Measurements from ENCODE around the gene C16orf90. TPM values are rescaled to one million over a fixed set of nuclear protein-coding genes. Genes with fewer than 3 reads are reported as not detected.

The C16orf90 gene
- total RNA-seq, 1 donor from 2014 or later, result not detected

GRCh38 chr16:3460585-3460984 lies 34.7 kb downstream of the C16orf90 start:
- Histone ChIP-seq H3K27me3 (no peaks in the 10 kb centered on the region), H3K9me3 (no peaks in the 10 kb centered on the region), H3K4me1 (peaks cover 60% of the 10 kb centered on the region), H3K27ac (no peak overlapping the region), H3K36me3 (peaks cover 0 to 2% of the 10 kb centered on the region in 2 donors), H3K4me3 (no peak overlapping the region)
- TF ChIP-seq POLR2A (IDR thresholded peaks at IDR 0.05) (no peak), CTCF (IDR thresholded peaks at IDR 0.05) (no peak), POLR2AphosphoS5 (IDR thresholded peaks at IDR 0.05; ENCODE audit: insufficient read depth in 1 of 2, low read depth in 1 of 2) (no peak)
- intact Hi-C loops (cut with DNase I), result no loop called here
- DNase-seq (ENCODE audit: extremely low spot score in 2 of 2), result no peak

GRCh38 chr16:3460121-3460520 lies 35.2 kb downstream of the C16orf90 start:
- Histone ChIP-seq H3K4me1 (peaks cover 60% of the 10 kb centered on the region), H3K27ac (no peak overlapping the region), H3K27me3 (no peaks in the 10 kb centered on the region), H3K36me3 (no peaks in the 10 kb centered on the region), H3K9me3 (no peaks in the 10 kb centered on the region), H3K4me3 (peak overlapping the region in 1 of 2 donors; percentile 81)
- no peak for TF ChIP-seq CTCF (IDR thresholded peaks at IDR 0.05)
- no peak for TF ChIP-seq POLR2AphosphoS5 (IDR thresholded peaks at IDR 0.05; ENCODE audit: insufficient read depth in 1 of 2, low read depth in 1 of 2)
- no peak for TF ChIP-seq POLR2A (IDR thresholded peaks at IDR 0.05)
- intact Hi-C loops (cut with DNase I), result no loop called here
- DNase-seq (ENCODE audit: extremely low spot score in 2 of 2), result no peak

- Histone ChIP-seq H3K4me3 (peak overlapping the region; percentile 66 to 81), H3K27ac (peak overlapping the region; percentile 88), H3K36me3 (no peaks in the 10 kb centered on the region), H3K4me1 (peaks cover 57% of the 10 kb centered on the region), H3K27me3 (no peaks in the 10 kb centered on the region), H3K9me3 (no peaks in the 10 kb centered on the region)
- DNase-seq (ENCODE audit: extremely low spot score in 2 of 2), result no peak
- TF ChIP-seq POLR2A (IDR thresholded peaks at IDR 0.05) (no peak), POLR2AphosphoS5 (IDR thresholded peaks at IDR 0.05; ENCODE audit: insufficient read depth in 1 of 2, low read depth in 1 of 2) (no peak), CTCF (IDR thresholded peaks at IDR 0.05) (no peak)
- intact Hi-C loops (cut with DNase I), result no loop called here
Measured at GRCh38 chr16:3459401-3460090, 35.7 kb downstream of the C16orf90 start.

- Histone ChIP-seq H3K4me1 (peaks cover 50% of the 10 kb centered on the region), H3K27me3 (no peaks in the 10 kb centered on the region), H3K27ac (peak overlapping the region; percentile 88), H3K36me3 (no peaks in the 10 kb centered on the region), H3K9me3 (no peaks in the 10 kb centered on the region), H3K4me3 (peak overlapping the region; percentile 66 to 81)
- DNase-seq (ENCODE audit: extremely low spot score in 2 of 2), result no peak
- TF ChIP-seq POLR2A (IDR thresholded peaks at IDR 0.05) (no peak), POLR2AphosphoS5 (IDR thresholded peaks at IDR 0.05; ENCODE audit: insufficient read depth in 1 of 2, low read depth in 1 of 2) (no peak), CTCF (IDR thresholded peaks at IDR 0.05) (no peak)
- intact Hi-C loops (cut with DNase I), result no loop called here
Measured at GRCh38 chr16:3458852-3459361, 36.4 kb downstream of the C16orf90 start.

GRCh38 chr16:3458278-3458851 lies 36.9 kb downstream of the C16orf90 start:
- H3K36me3 ChIP-seq, result no peaks in the 10 kb centered on the region
- DNase-seq (ENCODE audit: extremely low spot score in 2 of 2), result no peak
- no peak for TF ChIP-seq POLR2A (IDR thresholded peaks at IDR 0.05)
- TF ChIP-seq POLR2AphosphoS5 (IDR thresholded peaks at IDR 0.05; ENCODE audit: insufficient read depth in 1 of 2, low read depth in 1 of 2), result no peak
- TF ChIP-seq CTCF (IDR thresholded peaks at IDR 0.05), result no peak
- intact Hi-C loops (cut with DNase I), result no loop called here
- H3K4me3 ChIP-seq, result peak overlapping the region; percentile 66 to 81
- peak overlapping the region; percentile 88 for H3K27ac ChIP-seq
- H3K27me3 ChIP-seq, result no peaks in the 10 kb centered on the region
- peaks cover 49% of the 10 kb centered on the region for H3K4me1 ChIP-seq
- no peaks in the 10 kb centered on the region for H3K9me3 ChIP-seq
